Colon (tissue), 2 donors: ENCODE measurements around the gene CHFR.
"Not testable (repeated sequence)": the region's sequence is repeated elsewhere in the genome, so short reads cannot be mapped to it uniquely, and the experiment has no call there.

Source experiments
- FAIRE-seq: peaks from 2 replicates; lab custom pipeline; 2012; peaks lifted over from hg19 to GRCh38; lab: Jason Lieb, UNC
- donor health status: control.
- donor health status: control.

Gene CHFR

GRCh38 chr12:132874620-132875019, 12.8 kb downstream of the CHFR start:
- not testable (repeated sequence) for FAIRE-seq

- FAIRE-seq: no peak
Observed at GRCh38 chr12:132874175-132874574, 13.2 kb downstream of the CHFR start.

- FAIRE-seq: no peak
Observed at GRCh38 chr12:132873724-132874123, 13.7 kb downstream of the CHFR start.

- FAIRE-seq: no peak
Observed at GRCh38 chr12:132872975-132873421, 14.4 kb downstream of the CHFR start.

- no peak for FAIRE-seq
Observed at GRCh38 chr12:132872073-132872855, 15.1 kb downstream of the CHFR start.

GRCh38 chr12:132869551-132869950, 17.9 kb downstream of the CHFR start:
- no peak for FAIRE-seq

- no peak for FAIRE-seq
Observed at GRCh38 chr12:132866251-132866828, 21.1 kb downstream of the CHFR start.

- no peak for FAIRE-seq
Observed at GRCh38 chr12:132861558-132861957, 25.8 kb downstream of the CHFR start.

GRCh38 chr12:132858718-132859266, 28.6 kb downstream of the CHFR start:
- FAIRE-seq: no peak

GRCh38 chr12:132857019-132857418, 30.4 kb downstream of the CHFR start:
- not testable (repeated sequence) for FAIRE-seq

- FAIRE-seq: no peak
Observed at GRCh38 chr12:132856581-132856980, 30.8 kb downstream of the CHFR start.

GRCh38 chr12:132855211-132855610, 32.2 kb downstream of the CHFR start:
- FAIRE-seq: not testable (repeated sequence)

GRCh38 chr12:132853285-132854092, 33.9 kb downstream of the CHFR start:
- FAIRE-seq: no peak

GRCh38 chr12:132852496-132852895, 34.9 kb downstream of the CHFR start:
- FAIRE-seq: no peak

- no peak for FAIRE-seq
Observed at GRCh38 chr12:132851465-132851864, 35.9 kb downstream of the CHFR start.

GRCh38 chr12:132850291-132850690, 37.1 kb downstream of the CHFR start:
- FAIRE-seq: no peak

- no peak for FAIRE-seq
Observed at GRCh38 chr12:132848521-132848920, 38.9 kb downstream of the CHFR start.

- FAIRE-seq: no peak
Observed at GRCh38 chr12:132847363-132848356, 39.7 kb downstream of the CHFR start.

- FAIRE-seq: not testable (repeated sequence)
Observed at GRCh38 chr12:132844681-132845080, 42.7 kb downstream of the CHFR start.

GRCh38 chr12:132842449-132843045, 44.9 kb downstream of the CHFR start:
- FAIRE-seq: no peak

GRCh38 chr12:132841151-132841550, 46.3 kb downstream of the CHFR start:
- no peak for FAIRE-seq
